ENCODE results near the gene LPP. TPM values are rescaled to one million over a fixed set of nuclear protein-coding genes. Genes with fewer than 3 reads are reported as not detected.

LPP gene
- total RNA-seq, 4 donors from 2014 or later = 207 to 592 (median 406) TPM

- Histone ChIP-seq H3K27me3 (no peaks in the 10 kb centered on the region), H3K36me3 (no peaks in the 10 kb centered on the region), H3K27ac (peak overlapping the region in 3 of 4 donors; percentile 61 to 78 (median 75)), H3K9me3 (no peaks in the 10 kb centered on the region), H3K4me1 (peaks cover 0 to 24% (median 17%) of the 10 kb centered on the region in 4 donors), H3K4me3 (no peak overlapping the region)
- no peak for TF ChIP-seq EP300 (IDR thresholded peaks at IDR 0.05; ENCODE audit: low read depth)
- TF ChIP-seq POLR2AphosphoS5 (IDR thresholded peaks at IDR 0.05) = no peak
- no peak for TF ChIP-seq POLR2A (IDR thresholded peaks at IDR 0.05)
- TF ChIP-seq, protein P1, sequence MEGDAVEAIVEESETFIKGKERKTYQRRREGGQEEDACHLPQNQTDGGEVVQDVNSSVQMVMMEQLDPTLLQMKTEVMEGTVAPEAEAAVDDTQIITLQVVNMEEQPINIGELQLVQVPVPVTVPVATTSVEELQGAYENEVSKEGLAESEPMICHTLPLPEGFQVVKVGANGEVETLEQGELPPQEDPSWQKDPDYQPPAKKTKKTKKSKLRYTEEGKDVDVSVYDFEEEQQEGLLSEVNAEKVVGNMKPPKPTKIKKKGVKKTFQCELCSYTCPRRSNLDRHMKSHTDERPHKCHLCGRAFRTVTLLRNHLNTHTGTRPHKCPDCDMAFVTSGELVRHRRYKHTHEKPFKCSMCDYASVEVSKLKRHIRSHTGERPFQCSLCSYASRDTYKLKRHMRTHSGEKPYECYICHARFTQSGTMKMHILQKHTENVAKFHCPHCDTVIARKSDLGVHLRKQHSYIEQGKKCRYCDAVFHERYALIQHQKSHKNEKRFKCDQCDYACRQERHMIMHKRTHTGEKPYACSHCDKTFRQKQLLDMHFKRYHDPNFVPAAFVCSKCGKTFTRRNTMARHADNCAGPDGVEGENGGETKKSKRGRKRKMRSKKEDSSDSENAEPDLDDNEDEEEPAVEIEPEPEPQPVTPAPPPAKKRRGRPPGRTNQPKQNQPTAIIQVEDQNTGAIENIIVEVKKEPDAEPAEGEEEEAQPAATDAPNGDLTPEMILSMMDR (IDR thresholded peaks at IDR 0.05) = no peak
- 100% methylated on average over 1 of the region's 3 CpGs for WGBS, 2 donors (ENCODE audit: low coverage in 1 of 2)
- DNase-seq = no peak
- intact Hi-C loops (cut with DNase I; ENCODE audit: low total_unique reads) (no loop called here), in situ Hi-C loops (cut with MboI; ENCODE audit: low pct_ligation_motif_present in 1 of 4, low pct_unique_long_range_greater_than_20kb in 1 of 4, low sequenced_read_pairs in 3 of 4) (loop anchor here in 1 of 4 donors (25.0 kb wide), 1 partner anchor 840 kb away; the partner anchor contains the start of gene BCL6)
Measured at GRCh38 chr3:188577539-188577938, 423.6 kb downstream of the LPP start.

DNA sequence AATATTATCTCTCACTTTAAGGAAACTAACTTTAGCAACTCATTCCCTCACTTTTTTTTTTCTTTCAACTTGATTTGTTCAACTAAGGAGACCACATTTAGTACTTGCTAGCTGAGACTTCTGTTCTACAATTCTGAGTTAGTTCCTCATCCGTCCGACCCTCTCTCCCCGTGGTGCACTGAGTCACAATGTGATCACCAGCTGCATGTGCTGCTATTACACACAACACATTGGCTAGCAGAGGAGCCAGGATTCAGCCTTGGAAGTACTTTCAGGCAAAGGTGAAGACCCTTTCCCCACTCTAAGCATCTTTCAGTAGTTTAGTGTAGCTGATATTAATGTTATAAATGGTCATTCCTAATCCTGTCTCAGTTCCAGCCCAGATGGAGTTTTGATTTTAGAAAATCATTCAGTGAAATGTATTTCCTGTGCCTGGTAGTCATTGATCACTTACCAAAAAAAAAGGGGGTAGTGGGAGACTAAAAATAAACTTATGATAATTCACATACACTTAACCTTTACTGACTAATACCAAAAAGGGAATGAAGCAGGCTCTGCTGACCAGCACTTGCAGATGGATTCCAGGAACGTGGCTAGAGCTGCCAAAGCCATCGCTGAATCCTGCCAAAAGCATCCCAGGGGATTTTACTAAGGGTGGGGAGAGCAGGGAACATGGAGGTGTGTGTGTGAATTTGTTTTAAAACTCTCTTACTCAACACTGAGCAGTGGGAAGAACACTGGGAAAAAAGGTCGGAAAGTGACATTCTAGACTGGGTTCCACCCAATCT, 424.8 kb downstream of the LPP start:
- peak overlapping the region; percentile 61 to 78 (median 70) for H3K27ac ChIP-seq
- H3K36me3 ChIP-seq = no peaks in the 10 kb centered on the region
- WGBS, 2 donors (ENCODE audit: low coverage in 1 of 2) = 63 to 72% methylated on average over 4 to 6 of the region's 6 CpGs
- intact Hi-C loops (cut with DNase I; ENCODE audit: low total_unique reads) = no loop called here
- peak; percentile 25 for DNase-seq
- in situ Hi-C loops (cut with MboI; ENCODE audit: low pct_ligation_motif_present in 1 of 4, low pct_unique_long_range_greater_than_20kb in 1 of 4, low sequenced_read_pairs in 3 of 4) = loop anchor here in 1 of 4 donors (25.0 kb wide), 1 partner anchor 841 kb away; the partner anchor contains the start of gene BCL6
- no peak overlapping the region for H3K4me3 ChIP-seq
- H3K9me3 ChIP-seq = no peaks in the 10 kb centered on the region
- H3K27me3 ChIP-seq = no peaks in the 10 kb centered on the region
- TF ChIP-seq, protein P1 (IDR thresholded peaks at IDR 0.05) = no peak
- TF ChIP-seq POLR2AphosphoS5 (IDR thresholded peaks at IDR 0.05) = peak; percentile 46 to 72 (median 57)
- H3K4me1 ChIP-seq = peaks cover 1 to 37% (median 28%) of the 10 kb centered on the region in 4 donors

- 70 to 78% methylated on average over 1 of the region's 1 CpG for WGBS, 2 donors (ENCODE audit: low coverage in 1 of 2)
- DNase-seq = no peak
- Histone ChIP-seq H3K27ac (peak overlapping the region in 2 of 4 donors; percentile 36 to 38), H3K27me3 (no peaks in the 10 kb centered on the region), H3K4me3 (no peak overlapping the region), H3K4me1 (peaks cover 10 to 51% (median 36%) of the 10 kb centered on the region in 4 donors), H3K36me3 (no peaks in the 10 kb centered on the region), H3K9me3 (no peaks in the 10 kb centered on the region)
- intact Hi-C loops (cut with DNase I; ENCODE audit: low total_unique reads) = no loop called here
- TF ChIP-seq POLR2A (IDR thresholded peaks at IDR 0.05) = no peak
- in situ Hi-C loops (cut with MboI; ENCODE audit: low pct_ligation_motif_present in 1 of 4, low pct_unique_long_range_greater_than_20kb in 1 of 4, low sequenced_read_pairs in 3 of 4) = loop anchor here in 1 of 4 donors (25.0 kb wide), 1 partner anchor 843 kb away; the partner anchor contains the start of gene BCL6
Measured at GRCh38 chr3:188580223-188580622, 426.3 kb downstream of the LPP start.

- Histone ChIP-seq H3K4me3 (no peak overlapping the region), H3K9me3 (no peaks in the 10 kb centered on the region), H3K36me3 (no peaks in the 10 kb centered on the region), H3K27me3 (no peaks in the 10 kb centered on the region), H3K27ac (peak overlapping the region in 2 of 4 donors; percentile 36 to 38), H3K4me1 (peaks cover 11 to 54% (median 36%) of the 10 kb centered on the region in 4 donors)
- intact Hi-C loops (cut with DNase I; ENCODE audit: low total_unique reads) = loop anchor here (1.0 kb wide), 1 partner anchor 43 kb away; no protein-coding TSS in a partner anchor
- no peak for DNase-seq
- TF ChIP-seq, protein P1 (IDR thresholded peaks at IDR 0.05) = no peak
- no peak for TF ChIP-seq POLR2AphosphoS5 (IDR thresholded peaks at IDR 0.05)
- TF ChIP-seq EP300 (IDR thresholded peaks at IDR 0.05; ENCODE audit: low read depth) = no peak
- TF ChIP-seq POLR2A (IDR thresholded peaks at IDR 0.05) = no peak
- WGBS, 2 donors (ENCODE audit: low coverage in 1 of 2) = 67 to 100% methylated on average over 1 of the region's 1 CpG
- in situ Hi-C loops (cut with MboI; ENCODE audit: low pct_ligation_motif_present in 1 of 4, low pct_unique_long_range_greater_than_20kb in 1 of 4, low sequenced_read_pairs in 3 of 4) = loop anchor here in 1 of 4 donors (25.0 kb wide), 1 partner anchor 843 kb away; the partner anchor contains the start of gene BCL6
Measured at GRCh38 chr3:188580659-188581058, 426.7 kb downstream of the LPP start.
